HG03354 (cell line): ENCODE data around the gene SYNPR.
"Not testable (repeated sequence)": the region's sequence is repeated elsewhere in the genome, so short reads cannot be mapped to it uniquely, and the experiment has no call there.

Experiments used
- ATAC-seq: cut with Tn5 transposase; IDR thresholded peaks from one replicate; pipeline ENCODE4 v1.9.1; 2021; ENCODE audit warnings: mild to moderate bottlenecking; ENCODE audit not compliant: unreplicated experiment, poor library complexity, severe bottlenecking

The SYNPR gene

DNA sequence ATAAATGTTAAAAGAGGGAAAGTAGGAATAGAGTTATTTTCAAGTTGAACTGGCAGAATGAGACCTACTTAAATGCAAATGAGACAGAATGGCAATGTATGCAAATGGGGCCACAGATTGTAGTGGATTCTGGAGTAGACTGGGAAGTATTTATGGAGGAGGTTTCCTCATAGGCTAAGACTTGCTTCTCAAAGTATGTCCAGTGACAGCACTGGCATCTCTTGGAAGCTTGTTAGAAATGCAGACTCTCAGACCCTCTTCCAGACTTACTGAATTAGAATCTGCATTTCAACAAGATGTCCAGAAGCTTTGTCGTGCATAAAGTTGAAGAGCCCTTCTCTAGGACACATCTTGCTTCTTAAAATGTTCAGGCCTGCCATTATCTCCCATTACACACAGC is 306.6 kb downstream of the SYNPR start:
- ATAC-seq, result no peak

DNA sequence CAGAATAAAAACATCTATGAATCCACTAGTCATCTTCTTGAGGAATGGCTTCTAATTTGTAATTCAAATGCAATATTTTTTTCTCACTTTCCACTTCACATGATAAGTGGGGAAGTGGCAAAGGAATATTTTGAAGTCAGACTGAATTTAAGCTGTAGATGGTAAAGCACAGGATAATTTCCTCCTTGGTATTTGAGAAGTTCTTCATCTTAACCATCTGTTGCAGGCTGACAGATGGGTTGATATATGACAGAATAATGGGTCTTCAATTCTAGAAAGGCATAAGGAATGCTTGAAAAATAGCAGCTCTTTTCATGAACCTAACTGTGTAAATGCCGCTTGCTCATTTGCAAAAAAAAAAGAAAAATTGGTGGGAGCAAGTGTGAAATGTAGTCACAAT is 307.8 kb downstream of the SYNPR start:
- ATAC-seq, result no peak

DNA sequence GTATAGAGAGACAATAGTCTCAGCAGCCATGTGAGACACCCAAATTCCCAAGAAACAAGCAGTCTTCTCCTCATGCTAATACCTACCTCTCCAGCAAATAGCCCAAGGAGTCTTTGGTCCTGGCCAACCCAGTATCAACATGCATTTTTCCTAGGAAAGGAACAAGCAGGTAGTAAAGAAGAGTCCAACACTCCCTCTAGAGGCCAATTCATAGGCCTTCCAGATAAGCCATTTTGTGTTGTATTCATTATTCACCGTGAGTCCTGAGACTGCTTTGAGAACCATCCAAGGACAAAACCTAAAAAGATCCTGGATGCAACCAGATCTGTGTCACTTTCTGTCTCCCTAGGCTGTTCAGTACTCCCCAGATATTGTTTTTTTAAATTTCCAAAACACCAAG is 310.8 kb downstream of the SYNPR start:
- no peak for ATAC-seq

DNA sequence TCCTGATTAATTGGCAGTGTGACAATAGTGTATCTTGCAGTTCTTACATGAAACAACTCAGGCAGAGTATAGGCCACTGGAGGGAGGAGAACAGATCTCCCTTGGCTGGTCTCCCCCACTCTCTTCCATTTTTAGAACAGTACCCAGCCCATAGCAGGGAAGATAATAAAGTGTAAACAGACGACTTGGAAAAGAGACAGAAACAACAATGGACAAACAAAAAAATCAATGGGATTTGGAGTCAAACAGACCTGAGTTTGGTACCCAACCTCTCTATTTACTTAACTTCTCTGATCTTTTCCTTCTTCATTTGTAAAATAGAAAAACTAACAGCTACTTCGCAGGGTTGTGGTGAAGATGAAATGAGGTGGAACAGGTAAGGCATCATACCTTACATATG is 315.7 kb downstream of the SYNPR start:
- no peak for ATAC-seq

DNA sequence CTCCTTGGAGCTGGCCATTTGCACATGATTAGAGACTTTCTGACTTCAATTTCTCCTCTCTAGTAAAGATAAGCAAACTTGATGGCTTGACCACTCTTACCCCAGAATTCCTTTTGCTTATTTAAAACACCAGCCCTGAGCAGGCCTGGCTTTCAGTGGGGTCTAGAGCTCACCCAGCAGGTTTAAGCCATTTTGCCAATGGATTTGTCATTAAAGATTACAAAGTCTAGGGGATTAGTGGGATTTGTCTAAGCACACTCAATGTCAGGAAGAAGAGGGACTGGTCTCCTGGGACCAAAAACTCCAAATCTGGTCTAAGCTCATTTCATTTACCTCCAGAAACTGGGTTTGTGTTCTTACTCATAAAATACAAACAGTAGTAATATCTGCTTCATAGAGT is 317.1 kb downstream of the SYNPR start:
- ATAC-seq, result no peak

DNA sequence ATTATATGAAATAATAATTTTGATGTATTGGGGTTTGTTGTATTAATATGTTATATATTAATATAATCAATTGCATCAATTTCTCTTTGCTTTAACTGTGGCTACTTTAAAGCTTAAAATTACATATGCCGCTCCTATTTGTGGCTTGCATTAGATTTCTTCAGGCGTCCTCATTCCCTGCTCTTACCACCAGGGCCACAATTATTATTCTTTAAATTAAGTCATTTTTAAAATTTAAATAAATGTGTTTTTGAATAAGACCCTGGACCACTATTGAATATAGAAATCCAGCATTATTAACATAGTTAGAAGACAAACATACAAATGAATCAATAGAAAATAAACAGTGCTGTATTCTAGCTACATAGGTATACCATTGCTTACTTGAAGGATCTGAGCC is 318.9 kb downstream of the SYNPR start:
- no peak for ATAC-seq

DNA sequence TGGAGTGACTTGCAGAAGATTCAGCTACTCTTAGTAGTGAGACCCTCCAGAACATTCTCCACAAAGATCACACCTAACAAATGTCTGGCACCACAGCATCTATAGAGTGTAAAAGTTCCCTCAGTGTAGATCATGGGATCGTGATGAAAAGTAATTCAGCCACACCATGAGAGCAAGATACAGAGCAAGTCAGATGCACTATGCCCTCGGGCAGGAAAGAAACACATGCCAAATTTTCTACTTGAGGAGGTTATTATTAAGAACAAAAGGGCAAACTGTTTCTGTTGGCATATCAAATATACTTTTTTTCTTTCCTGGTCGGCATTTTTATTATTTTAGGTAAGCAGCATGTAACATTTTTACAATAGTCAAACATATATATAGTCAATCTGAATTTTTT is 329.6 kb downstream of the SYNPR start:
- no peak for ATAC-seq

DNA sequence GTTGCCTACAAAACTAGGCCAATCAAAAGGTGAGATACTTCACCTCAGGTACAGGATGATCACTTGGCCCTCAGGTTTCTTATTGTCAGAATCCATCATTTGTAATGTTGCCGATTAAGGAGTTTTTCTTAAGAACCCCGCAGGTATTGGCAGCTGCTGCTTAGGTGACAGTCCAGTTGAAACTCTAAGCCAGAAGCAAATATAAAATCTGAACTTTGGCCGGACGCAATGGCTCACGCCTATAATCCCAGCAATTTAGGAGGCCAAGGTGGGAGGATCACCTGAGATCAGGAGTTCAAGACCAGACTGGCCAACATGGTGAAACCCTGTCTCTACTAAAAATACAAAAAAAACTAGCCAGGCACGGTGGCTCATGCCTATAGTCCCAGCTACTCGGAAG is 331.3 kb downstream of the SYNPR start:
- no peak for ATAC-seq

DNA sequence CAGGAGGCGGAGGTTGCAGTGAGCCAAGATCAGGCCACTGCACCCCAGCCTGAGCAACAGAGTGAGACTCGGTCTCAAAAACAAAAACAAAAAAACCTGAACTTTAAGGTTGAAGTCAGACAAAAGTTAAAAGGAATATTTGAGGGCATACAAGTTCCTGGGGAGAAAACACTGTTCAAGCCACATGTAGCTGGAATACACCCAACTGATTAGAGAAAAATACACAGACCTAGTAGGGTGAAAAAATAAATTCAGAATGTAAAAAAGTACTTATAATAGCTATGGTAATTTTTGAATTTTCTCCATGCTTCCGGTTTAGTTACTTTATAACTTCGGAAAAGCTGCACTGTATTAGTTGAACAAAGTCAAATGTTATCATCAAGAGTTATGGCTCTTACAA is 331.7 kb downstream of the SYNPR start:
- ATAC-seq, result no peak

DNA sequence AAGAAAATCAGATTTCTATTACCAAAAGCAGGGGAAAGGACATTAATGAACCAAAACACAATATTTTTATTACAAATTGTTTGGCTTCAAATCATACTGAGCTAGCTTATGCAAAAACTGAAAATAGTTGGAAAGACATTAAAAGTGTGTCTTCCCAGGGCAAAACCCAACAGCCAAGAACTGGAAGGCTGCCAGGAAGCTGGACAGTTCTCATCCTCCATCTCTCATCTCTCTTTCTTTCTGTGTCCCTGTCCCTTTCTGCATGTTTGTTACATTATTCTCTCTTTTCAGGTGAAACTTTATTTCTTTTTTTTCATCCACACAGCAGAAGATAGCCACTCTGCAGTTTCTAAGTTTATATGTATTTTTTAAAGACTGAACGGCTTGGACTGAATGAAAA is 333.3 kb downstream of the SYNPR start:
- ATAC-seq, result no peak

DNA sequence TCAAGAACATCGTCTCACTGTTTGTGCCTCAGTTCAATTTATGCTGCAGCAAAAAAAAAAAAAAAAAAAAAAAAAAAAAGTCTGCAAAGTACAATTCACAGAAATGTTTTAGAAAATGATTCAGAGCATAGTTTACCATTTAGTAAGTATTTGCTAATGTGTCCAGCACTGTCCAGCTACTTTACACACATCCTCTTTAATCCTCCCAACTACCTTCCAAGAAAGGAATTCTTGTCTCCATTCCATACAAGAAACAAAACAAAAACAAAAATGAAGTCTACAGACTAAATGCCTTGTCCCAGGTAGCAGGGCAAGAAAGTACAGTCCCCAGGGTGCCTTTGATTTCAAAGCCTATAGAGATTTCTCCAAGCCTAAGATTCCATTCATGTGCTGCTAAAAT is 335.5 kb downstream of the SYNPR start:
- ATAC-seq, result no peak

DNA sequence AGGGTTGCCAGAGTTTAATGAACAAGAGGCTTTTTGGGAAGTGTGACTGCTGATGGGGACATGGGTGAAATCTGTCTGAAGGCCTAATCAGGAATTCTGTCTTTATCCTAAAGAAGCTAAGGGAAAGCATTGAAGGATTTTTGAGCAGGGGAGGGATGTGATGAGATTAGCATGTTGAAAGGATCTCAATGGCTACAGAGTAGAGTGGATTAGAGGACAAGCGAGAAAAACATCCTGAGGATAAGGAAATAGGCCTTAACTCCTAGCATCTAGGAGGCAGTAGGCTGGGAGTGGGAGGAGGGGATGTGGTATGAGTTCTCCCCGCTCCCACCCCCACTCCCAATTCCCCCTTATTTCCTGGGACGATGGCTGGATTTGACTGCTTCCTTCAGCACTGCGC is 339.3 kb downstream of the SYNPR start:
- ATAC-seq, result no peak

DNA sequence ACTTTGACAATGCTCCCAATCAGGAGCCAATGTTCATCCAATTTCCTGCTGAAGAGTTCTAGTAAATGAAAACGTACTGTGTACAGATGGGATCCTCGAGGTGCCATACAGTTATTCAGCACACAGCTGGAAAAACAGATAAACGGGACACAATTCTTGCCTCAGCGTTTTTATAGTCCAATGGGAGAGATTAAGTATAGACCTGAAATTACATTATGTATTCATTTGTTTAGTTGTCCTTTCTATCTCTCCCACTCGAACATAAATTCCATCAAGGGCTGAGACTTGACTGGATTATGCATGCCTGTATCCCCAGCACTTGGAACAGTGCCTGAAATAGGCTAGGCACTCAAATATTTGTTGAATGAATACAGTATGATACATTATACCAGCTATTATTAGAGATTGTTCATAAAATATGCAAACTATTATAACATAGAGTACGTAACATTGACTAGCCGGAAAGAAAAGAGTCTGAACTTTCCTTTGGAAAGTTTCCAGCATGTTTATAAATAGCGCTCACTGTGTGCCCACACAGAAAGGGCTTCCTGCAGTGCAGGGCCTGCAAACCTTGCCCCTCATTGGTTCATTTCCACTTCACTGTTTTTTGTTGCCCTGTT is 346.9 kb downstream of the SYNPR start:
- ATAC-seq, result no peak

DNA sequence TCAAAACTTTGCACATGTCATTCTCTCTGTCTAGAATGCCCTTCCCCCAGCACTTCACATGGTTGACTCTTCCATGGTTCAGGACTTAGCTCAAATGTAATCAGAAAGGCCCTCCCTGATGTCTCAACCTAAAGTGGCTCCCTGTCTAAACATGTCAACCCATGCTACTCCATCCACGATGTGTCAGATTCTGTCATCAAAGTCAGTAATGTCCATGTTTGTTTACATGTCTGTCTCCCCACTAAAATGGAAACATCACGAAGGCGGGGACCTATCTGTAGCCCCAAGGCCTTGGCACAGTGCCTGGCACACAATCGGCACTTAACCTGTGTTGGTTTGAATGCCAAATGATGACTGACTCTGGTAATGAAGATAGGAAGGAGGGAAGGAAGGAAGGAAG is 353.6 kb downstream of the SYNPR start:
- no peak for ATAC-seq

DNA sequence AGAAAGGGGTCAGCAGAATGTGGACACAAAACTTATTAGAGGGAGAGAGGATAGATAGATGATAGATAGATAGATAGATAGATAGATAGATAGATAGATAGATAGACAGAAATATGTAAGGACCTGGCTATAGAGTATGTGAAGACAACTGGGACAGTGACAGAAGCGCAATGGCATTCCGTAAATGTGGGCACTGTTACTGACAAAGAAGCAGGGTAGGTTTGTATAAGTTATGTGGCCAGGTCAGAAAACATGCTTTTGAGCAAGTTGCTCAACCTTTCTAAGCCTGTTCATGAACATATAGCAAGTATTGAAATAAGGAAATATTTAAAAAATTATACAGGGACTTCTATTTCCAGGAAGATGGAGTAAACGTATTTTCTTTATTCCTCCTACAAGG is 357.1 kb downstream of the SYNPR start:
- ATAC-seq, result no peak

DNA sequence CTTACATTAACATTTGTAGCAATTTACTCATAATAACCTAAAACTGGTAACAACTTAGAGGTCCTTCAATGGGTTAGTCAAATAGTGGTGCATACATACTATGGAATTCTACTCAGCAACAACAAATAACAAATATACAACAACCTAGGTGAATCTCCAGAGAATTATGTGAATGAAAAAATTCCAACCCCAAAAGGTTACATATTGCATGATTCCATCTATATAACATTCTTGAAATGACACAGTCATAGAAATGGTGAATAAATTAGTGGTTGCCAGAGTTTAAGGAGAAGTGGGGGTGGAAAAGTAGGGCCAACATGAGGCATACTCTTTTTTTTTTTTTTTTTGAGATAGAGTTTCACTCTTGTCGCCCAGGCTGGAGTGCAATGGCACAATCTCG is 361.7 kb downstream of the SYNPR start:
- no peak for ATAC-seq

DNA sequence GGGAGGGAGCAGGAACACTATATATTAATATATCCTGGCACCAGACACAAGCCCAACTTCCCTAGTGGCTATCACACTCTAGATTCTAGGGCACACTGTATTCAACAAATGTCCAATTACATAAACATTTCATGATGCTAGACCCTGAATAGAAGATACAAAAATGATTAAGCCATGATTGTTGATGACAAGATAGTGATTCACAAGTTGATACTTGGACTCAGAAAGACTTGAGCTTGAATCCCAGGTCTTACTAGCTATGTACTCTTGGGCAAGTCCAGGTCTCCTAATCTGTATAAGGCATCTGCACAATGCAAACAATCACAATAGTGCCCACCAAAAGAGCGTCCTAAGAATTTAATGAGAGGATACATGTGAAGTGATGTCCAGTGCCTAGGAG is 364.4 kb downstream of the SYNPR start:
- ATAC-seq, result no peak

DNA sequence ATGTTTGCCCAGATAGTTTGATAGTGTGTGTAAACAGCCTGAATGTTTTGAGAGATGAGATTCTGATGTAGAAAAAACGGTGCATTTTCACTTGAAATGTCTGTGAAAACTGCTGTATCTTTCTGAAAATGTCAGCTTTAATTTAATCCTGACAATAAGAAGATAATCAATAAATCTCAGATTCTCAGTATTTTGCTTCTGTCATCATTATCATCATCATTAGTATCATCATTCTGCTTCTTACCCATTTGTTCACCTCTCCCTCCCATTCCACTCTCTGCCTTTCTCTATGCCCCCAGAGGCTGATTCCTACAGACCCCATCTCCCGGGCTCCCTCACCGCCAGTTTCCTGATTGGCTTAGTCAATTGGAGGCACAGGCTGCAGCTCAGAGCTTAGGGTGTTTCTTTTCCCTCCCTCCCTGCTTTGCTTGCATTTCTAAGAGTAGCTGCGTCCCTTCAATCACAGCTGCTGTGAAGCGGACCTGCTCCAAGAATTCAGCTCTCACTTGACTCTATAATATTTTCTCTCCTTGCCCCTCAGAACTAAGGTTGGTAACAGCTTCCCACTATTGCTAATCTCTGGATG is 366.2 kb downstream of the SYNPR start:
- no peak for ATAC-seq

DNA sequence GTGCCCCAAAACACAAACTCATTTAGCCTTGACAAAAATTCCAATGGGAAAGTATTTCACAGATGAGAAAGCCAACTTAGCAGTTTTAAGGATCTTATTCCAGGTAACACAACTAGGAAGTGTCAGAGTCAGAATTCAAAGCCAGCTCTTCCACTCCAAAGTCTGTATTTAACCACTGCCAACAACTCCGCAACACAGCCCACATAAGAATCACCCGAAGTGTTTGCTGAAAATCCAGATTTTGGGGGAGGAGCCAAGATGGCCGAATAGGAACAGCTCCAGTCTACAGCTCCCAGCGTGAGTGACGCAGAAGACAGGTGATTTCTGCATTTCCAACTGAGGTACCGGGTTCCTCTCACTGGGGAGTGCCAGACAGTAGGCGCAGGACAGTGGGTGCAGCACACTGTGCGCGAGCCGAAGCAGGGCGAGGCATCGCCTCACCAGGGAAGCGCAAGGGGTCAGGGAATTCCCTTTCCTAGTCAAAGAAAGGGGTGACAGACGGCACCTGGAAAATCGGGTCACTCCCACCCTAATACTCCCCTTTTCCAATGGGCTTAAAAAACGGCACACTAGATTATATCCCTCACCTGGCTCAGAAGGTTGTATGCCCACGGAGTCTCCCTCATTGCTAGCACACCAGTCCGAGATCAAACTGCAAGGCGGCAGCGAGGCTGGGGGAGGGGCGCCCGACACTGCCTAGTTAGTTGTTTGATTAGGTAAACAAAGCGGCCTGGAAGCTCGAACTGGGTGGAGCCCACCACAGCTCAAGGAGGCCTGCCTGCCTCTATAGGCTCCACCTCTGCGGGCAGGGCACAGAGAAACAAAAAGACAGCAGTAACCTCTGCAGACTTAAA is 367.0 kb downstream of the SYNPR start:
- ATAC-seq, result not testable (repeated sequence)

DNA sequence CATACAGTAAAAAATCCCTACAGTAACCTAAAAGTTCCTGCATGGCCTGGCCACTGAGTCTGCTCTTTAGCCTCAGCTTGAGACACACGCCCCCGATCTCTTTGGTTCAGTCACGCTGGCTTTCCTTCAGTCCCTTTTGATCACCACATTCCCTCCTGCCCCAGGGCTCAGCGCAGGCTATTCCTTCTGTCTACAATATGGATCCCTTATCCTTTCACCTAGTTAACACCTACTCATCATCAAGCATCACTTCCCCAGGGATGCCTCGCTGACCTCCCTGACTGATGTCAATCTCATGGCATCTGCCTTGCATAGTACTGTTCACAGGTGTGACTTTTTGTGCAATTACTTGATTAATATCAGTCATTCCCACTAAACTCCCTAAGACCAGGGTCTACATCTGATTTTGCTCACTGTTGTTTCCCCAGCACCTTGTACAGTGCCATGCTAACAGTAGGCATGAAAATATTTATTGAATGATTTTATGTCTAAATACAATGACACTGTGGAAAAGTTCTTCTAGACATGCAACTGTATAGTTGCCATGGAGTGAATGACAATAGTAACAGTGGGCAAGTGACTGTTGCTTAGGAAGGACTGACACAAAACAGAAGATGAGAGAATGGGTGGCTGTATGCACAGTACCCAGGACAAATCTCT is 374.1 kb downstream of the SYNPR start, which contains the start of gene SNTN:
Gene SNTN (plus strand): TSS at position 610 of the 660 bp plus-strand sequence. CDS start 13 bp downstream, at position 623.
- no peak for ATAC-seq

DNA sequence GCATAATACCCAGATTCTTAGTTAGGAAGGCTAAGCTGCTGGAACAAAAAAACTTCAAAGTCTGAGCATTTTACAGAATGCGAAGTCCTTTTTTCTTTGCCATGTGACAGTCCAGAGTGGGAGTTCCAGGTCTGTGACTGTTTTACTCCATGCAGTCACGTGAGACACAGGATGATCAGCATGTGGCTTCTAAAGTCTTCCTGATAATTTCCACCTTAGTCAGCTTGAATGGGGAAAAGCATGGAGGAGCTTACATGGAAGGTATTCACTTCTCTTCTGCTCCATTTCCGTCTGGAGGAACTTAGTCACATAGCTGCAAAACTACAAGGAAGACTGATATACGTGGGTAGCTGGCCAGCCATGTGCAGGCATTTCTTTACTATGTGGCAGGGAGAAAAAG is 376.1 kb downstream of the SYNPR start:
- ATAC-seq, result no peak
